H9 (cell line): Measurements from ENCODE around the gene SLX4IP. TPM values are rescaled to one million over a fixed set of nuclear protein-coding genes. Genes with fewer than 3 reads are reported as not detected.

Source experiments
- DNase-seq: peaks from one replicate; pipeline ENCODE4 v3.0.0-alpha.2; 2017
- H2AFZ ChIP-seq: one replicate; pipeline ENCODE4 v1.6.1; 2013; ENCODE audit warnings: mild to moderate bottlenecking, low read length, control low read depth, moderate library complexity
- H2AK5ac ChIP-seq: 2 replicates; pipeline ENCODE4 v1.6.1; 2013; ENCODE audit warnings: low read length, control low read depth, mixed read lengths; ENCODE audit not compliant: insufficient read length
- H2BK120ac ChIP-seq: one replicate; pipeline ENCODE4 v1.6.1; 2013; ENCODE audit warnings: low read depth, mild to moderate bottlenecking, low read length, control low read depth, inconsistent platforms; ENCODE audit not compliant: poor library complexity, severe bottlenecking
- H2BK12ac ChIP-seq: 2 replicates; pipeline ENCODE4 v1.6.1; 2013; ENCODE audit warnings: low read length, control low read depth, mixed read lengths, low read depth; ENCODE audit not compliant: insufficient read length
- H2BK15ac ChIP-seq: 2 replicates; pipeline ENCODE4 v1.6.1; 2013; ENCODE audit warnings: low read depth, low read length, control low read depth
- H2BK20ac ChIP-seq: one replicate; pipeline ENCODE4 v1.6.1; 2013; ENCODE audit warnings: low read depth, mild to moderate bottlenecking, low read length, control low read depth, inconsistent platforms; ENCODE audit not compliant: poor library complexity, severe bottlenecking
- H2BK5ac ChIP-seq: 2 replicates; pipeline ENCODE4 v1.6.1; 2013; ENCODE audit warnings: low read length, control low read depth, mixed read lengths; ENCODE audit not compliant: insufficient read length
- H3K14ac ChIP-seq: 2 replicates; pipeline ENCODE4 v1.6.1; 2013; ENCODE audit warnings: low read length, control low read depth; ENCODE audit not compliant: insufficient read depth
- H3K18ac ChIP-seq: 2 replicates; pipeline ENCODE4 v1.6.1; 2013; ENCODE audit warnings: low read depth, mild to moderate bottlenecking, mixed read lengths, low read length, control low read depth; ENCODE audit not compliant: insufficient read length
- H3K23ac ChIP-seq: 2 replicates; pipeline ENCODE4 v1.6.1; 2013; ENCODE audit warnings: low read length, control low read depth, mixed read lengths, low read depth; ENCODE audit not compliant: insufficient read length
- H3K23me2 ChIP-seq: 2 replicates; pipeline ENCODE4 v1.6.1; 2013; ENCODE audit warnings: low read depth, mild to moderate bottlenecking, mixed read lengths, low read length, control low read depth; ENCODE audit not compliant: insufficient read length, poor library complexity, severe bottlenecking
- H3K27ac ChIP-seq: 2 replicates; pipeline ENCODE4 v1.5.1; 2013; ENCODE audit warnings: low read length, control low read depth, mixed read lengths, low read depth; ENCODE audit not compliant: insufficient read length
- H3K27me3 ChIP-seq: 2 replicates; pipeline ENCODE4 v1.6.1; 2013; ENCODE audit warnings: low read length, control low read depth, inconsistent platforms; ENCODE audit not compliant: insufficient read depth
- H3K4ac ChIP-seq: 2 replicates; pipeline ENCODE4 v1.6.1; 2013; ENCODE audit warnings: low read depth, mild to moderate bottlenecking, control low read depth, inconsistent platforms, low read length, moderate library complexity
- H3K4me1 ChIP-seq: 2 replicates; pipeline ENCODE4 v1.6.1; 2013; ENCODE audit warnings: low read length, control low read depth, inconsistent platforms; ENCODE audit not compliant: insufficient read depth
- H3K4me2 ChIP-seq: 2 replicates; pipeline ENCODE4 v1.6.1; 2013; ENCODE audit warnings: low read length, control low read depth, mixed read lengths; ENCODE audit not compliant: insufficient read length, insufficient read depth
- H3K56ac ChIP-seq: 2 replicates; pipeline ENCODE4 v1.6.1; 2013; ENCODE audit warnings: low read depth, mild to moderate bottlenecking, mixed read lengths, low read length, control low read depth; ENCODE audit not compliant: insufficient read length
- H3K79me1 ChIP-seq: 2 replicates; pipeline ENCODE4 v1.6.1; 2013; ENCODE audit warnings: low read depth, mild to moderate bottlenecking, moderate library complexity, low read length, control low read depth, inconsistent platforms; ENCODE audit not compliant: insufficient read depth, poor library complexity, severe bottlenecking
- H3K79me2 ChIP-seq: 2 replicates; pipeline ENCODE4 v1.6.1; 2013; ENCODE audit warnings: low read length, control low read depth, inconsistent platforms; ENCODE audit not compliant: insufficient read depth
- H3K9ac ChIP-seq: 2 replicates; pipeline ENCODE4 v1.6.1; 2013; ENCODE audit warnings: low read length, control low read depth, mixed read lengths; ENCODE audit not compliant: insufficient read length; ENCODE audit errors: extremely low read depth
- H3K9me3 ChIP-seq: one replicate; pipeline ENCODE4 v1.6.1; 2013; ENCODE audit warnings: low read depth, low read length, inconsistent platforms; ENCODE audit not compliant: control insufficient read depth
- H3T11ph ChIP-seq: one replicate; pipeline ENCODE4 v1.6.1; 2013; ENCODE audit warnings: mild to moderate bottlenecking, low read length, control low read depth, inconsistent platforms
- H4K20me1 ChIP-seq: one replicate; pipeline ENCODE4 v1.6.1; 2013; ENCODE audit not compliant: control insufficient read depth, insufficient read length, insufficient read depth
- H4K5ac ChIP-seq: 2 replicates; pipeline ENCODE4 v1.6.1; 2013; ENCODE audit warnings: low read depth, mild to moderate bottlenecking, mixed read lengths, low read length, control low read depth; ENCODE audit not compliant: insufficient read length
- H4K8ac ChIP-seq: replicated peaks from 2 replicates; pipeline ENCODE4 v1.6.1; 2013; ENCODE audit warnings: low read length, control low read depth, mixed read lengths, low read depth; ENCODE audit not compliant: insufficient read length
- H4K91ac ChIP-seq: 2 replicates; pipeline ENCODE4 v1.6.1; 2013; ENCODE audit warnings: low read depth, mild to moderate bottlenecking, moderate library complexity, mixed read lengths, low read length, control low read depth; ENCODE audit not compliant: insufficient read length
- H3K27ac Mint-ChIP-seq, 3 experiments: 2 replicates in 2 of 3; 3 replicates in 1 of 3; pipeline ENCODE4 v1.8.0; 2020 to 2021; ENCODE audit warnings: mixed read lengths in 3 of 3, mild to moderate bottlenecking in 1 of 3, moderate library complexity in 1 of 3
- H3K27me3 Mint-ChIP-seq: 2 replicates; pipeline ENCODE4 v1.8.0; 2021; ENCODE audit warnings: low read depth, mild to moderate bottlenecking, moderate library complexity, mixed read lengths
- H3K36me3 Mint-ChIP-seq, 3 experiments: 2 replicates in 2 of 3; 3 replicates in 1 of 3; pipeline ENCODE4 v1.8.0; 2020 to 2021; ENCODE audit warnings: low read depth in 3 of 3, mixed read lengths in 3 of 3; ENCODE audit not compliant: insufficient read depth in 1 of 3
- H3K4me1 Mint-ChIP-seq, 2 experiments: 2 replicates each; pipeline ENCODE4 v1.8.0; 2020; ENCODE audit warnings: mixed read lengths in 2 of 2
- H3K4me3 Mint-ChIP-seq, 2 experiments: 2 replicates in 1 of 2; 3 replicates in 1 of 2; pipeline ENCODE4 v1.8.0; 2020 to 2021; ENCODE audit warnings: mild to moderate bottlenecking in 2 of 2, mixed read lengths in 2 of 2, moderate library complexity in 1 of 2
- H3K9me3 Mint-ChIP-seq, 2 experiments: 2 replicates in 1 of 2; 3 replicates in 1 of 2; pipeline ENCODE4 v1.8.0; 2020; ENCODE audit warnings: mild to moderate bottlenecking in 2 of 2, mixed read lengths in 2 of 2, moderate library complexity in 1 of 2
- WGBS: extraction: QIAGEN DNeasy Blood & Tissue Kit; methylation state at CpG from one replicate; pipeline ENCODE4 v1.1.7; 2013; ENCODE audit warnings: missing lambda C conversion rate, low lambda C conversion rate, mixed read lengths; ENCODE audit not compliant: insufficient read length; ENCODE audit errors: extremely low coverage; 5-methylcytosine and 5-hydroxymethylcytosine counted together
- total RNA-seq: library from RNA; stranded (reverse); gene quantifications from 2 replicates; pipeline ENCODE4 v1.2.1, GENCODE V29; 2021
- TF ChIP-seq, protein P1 (sequence below): fragments of 200-600 bp; sonication (generic); conservative IDR thresholded peaks from 3 replicates; pipeline ENCODE4 v1.8.0; 2021; ENCODE audit warnings: antibody characterized with exemption, mild to moderate bottlenecking

SLX4IP gene
- total RNA-seq, 1 experiment from 2014 or later = 7.9 TPM

DNA sequence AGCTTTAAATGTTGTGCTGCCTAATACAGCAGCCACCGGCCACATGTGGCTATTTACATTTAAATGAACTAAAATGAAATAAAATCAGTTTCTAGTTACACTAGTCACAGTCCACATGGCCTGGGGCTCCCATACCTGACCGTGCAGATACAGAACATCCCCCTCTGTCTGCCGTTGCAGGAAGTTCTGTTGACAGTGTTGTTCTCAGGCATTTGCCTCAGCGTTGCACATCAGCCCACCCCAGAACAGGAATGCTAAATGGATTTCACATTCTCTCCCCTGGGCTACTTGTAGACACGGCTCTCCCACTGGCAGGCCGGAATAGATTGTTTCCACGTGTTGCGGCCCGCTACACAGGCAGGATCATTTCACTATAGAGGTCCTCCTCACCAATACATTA is 212.4 kb downstream of the SLX4IP start:
- Histone ChIP-seq H3K79me2 (no peaks in the 10 kb centered on the region), H2AFZ (no peak overlapping the region), H3K4me1 (peaks cover 12% of the 10 kb centered on the region; the same call in 1 of the 2 replicates), H2BK12ac (no peak overlapping the region), H2BK5ac (no peak overlapping the region), H2BK15ac (no peak overlapping the region), H3K4me2 (no peak overlapping the region), H3K23ac (no peak overlapping the region), H4K8ac (no peak overlapping the region), H3K9ac (no peak overlapping the region), H3T11ph (no peak overlapping the region), H3K23me2 (no peaks in the 10 kb centered on the region), H3K18ac (no peak overlapping the region), H3K4ac (no peak overlapping the region), H2AK5ac (no peak overlapping the region), H2BK120ac (no peak overlapping the region), H3K9me3 (no peaks in the 10 kb centered on the region), H2BK20ac (no peak overlapping the region), H3K14ac (no peak overlapping the region), H4K91ac (no peak overlapping the region), H3K27ac (no peak overlapping the region), H3K79me1 (peaks cover 4% of the 10 kb centered on the region), H4K5ac (no peak overlapping the region), H3K27me3 (no peaks in the 10 kb centered on the region), H4K20me1 (no peaks in the 10 kb centered on the region), H3K56ac (no peak overlapping the region)
- Mint-ChIP-seq H3K27me3 (no peaks in the 10 kb centered on the region; the same call in 1 of the 2 replicates), H3K4me1 (peaks cover 44 to 52% of the 10 kb centered on the region in 2 experiments), H3K9me3 (no peaks in the 10 kb centered on the region), H3K27ac (peak overlapping the region; percentile 53 to 83 (median 77); a peak in 4 of 7 replicates), H3K4me3 (no peak overlapping the region; a peak in 2 of 5 replicates), H3K36me3 (peaks cover 57 to 100% (median 88%) of the 10 kb centered on the region in 3 experiments)
- no CpG with 5 or more reads among the region's 9 CpGs for WGBS
- TF ChIP-seq, protein P1, sequence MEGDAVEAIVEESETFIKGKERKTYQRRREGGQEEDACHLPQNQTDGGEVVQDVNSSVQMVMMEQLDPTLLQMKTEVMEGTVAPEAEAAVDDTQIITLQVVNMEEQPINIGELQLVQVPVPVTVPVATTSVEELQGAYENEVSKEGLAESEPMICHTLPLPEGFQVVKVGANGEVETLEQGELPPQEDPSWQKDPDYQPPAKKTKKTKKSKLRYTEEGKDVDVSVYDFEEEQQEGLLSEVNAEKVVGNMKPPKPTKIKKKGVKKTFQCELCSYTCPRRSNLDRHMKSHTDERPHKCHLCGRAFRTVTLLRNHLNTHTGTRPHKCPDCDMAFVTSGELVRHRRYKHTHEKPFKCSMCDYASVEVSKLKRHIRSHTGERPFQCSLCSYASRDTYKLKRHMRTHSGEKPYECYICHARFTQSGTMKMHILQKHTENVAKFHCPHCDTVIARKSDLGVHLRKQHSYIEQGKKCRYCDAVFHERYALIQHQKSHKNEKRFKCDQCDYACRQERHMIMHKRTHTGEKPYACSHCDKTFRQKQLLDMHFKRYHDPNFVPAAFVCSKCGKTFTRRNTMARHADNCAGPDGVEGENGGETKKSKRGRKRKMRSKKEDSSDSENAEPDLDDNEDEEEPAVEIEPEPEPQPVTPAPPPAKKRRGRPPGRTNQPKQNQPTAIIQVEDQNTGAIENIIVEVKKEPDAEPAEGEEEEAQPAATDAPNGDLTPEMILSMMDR = peak; percentile 63
- DNase-seq = no peak
